Aorta (tissue), 5 donors: ENCODE measurements around the gene NELL1. TPM values are rescaled to one million over a fixed set of nuclear protein-coding genes. Genes with fewer than 3 reads are reported as not detected.

Experiments used
- ATAC-seq: fragments of 200-7000 bp; cut with Tn5 transposase; one replicate; pipeline ENCODE4 v1.9.1; 2022; ENCODE audit warnings: moderate library complexity; ENCODE audit not compliant: low FRiP score
- DNase-seq, 2 donors: peaks; one replicate each; pipeline ENCODE4 v3.0.0-alpha.2; 2020
- H3K27ac ChIP-seq, 2 donors: one replicate each; pipeline ENCODE4 v1.5.1; 2013; ENCODE audit warnings: low read length in 2 of 2, mild to moderate bottlenecking in 2 of 2, moderate library complexity in 2 of 2, control low read depth in 1 of 2, inconsistent platforms in 1 of 2, low read depth in 1 of 2
- H3K27me3 ChIP-seq, 2 donors: one replicate each; pipeline ENCODE4 v1.6.1; 2013; ENCODE audit warnings: control low read depth in 1 of 2, low read length in 1 of 2, mild to moderate bottlenecking in 1 of 2, moderate library complexity in 1 of 2; ENCODE audit not compliant: insufficient read depth in 2 of 2, control insufficient read depth in 1 of 2
- H3K36me3 ChIP-seq, 2 donors: one replicate each; pipeline ENCODE4 v1.6.1; 2013; ENCODE audit warnings: control low read depth in 1 of 2, low read length in 1 of 2, mild to moderate bottlenecking in 1 of 2; ENCODE audit not compliant: insufficient read depth in 2 of 2, control insufficient read depth in 1 of 2
- H3K4me1 ChIP-seq, 2 donors: one replicate each; pipeline ENCODE4 v1.6.1; 2013; ENCODE audit warnings: low read length in 2 of 2, control low read depth in 1 of 2, mild to moderate bottlenecking in 1 of 2, moderate library complexity in 1 of 2; ENCODE audit not compliant: insufficient read depth in 2 of 2, control insufficient read depth in 1 of 2
- H3K4me3 ChIP-seq, 2 donors: one replicate each; pipeline ENCODE4 v1.5.1; 2013; ENCODE audit warnings: low read length in 2 of 2, control low read depth in 1 of 2, mild to moderate bottlenecking in 1 of 2
- H3K9me3 ChIP-seq: one replicate; pipeline ENCODE4 v1.6.1; 2013; ENCODE audit warnings: mild to moderate bottlenecking, low read length; ENCODE audit not compliant: control insufficient read depth
- WGBS, 2 donors: extraction: QIAGEN DNeasy Blood & Tissue Kit; methylation state at CpG; one replicate each; pipeline ENCODE4 v1.1.7; 2013; 5-methylcytosine and 5-hydroxymethylcytosine counted together
- intact Hi-C, 2 donors: fragments of 100-400 bp; cut with DNase I; formaldehyde crosslinking; loops; one replicate each; pipeline versions ENCODE4 v1.14.2 to v1.15.0; 2022
- polyA plus RNA-seq, 2 donors: library from polyadenylated mRNA; stranded (reverse); fragments of 200-250 nt; gene quantifications; one replicate each; pipeline ENCODE4 v1.2.3, GENCODE V29; 2013
- total RNA-seq, 2 donors: library from RNA; stranded (reverse); fragmentation: NEBNext Ultra II Directional; extraction: Animal tissue kit (Norgen Biotek cat#: 25700); gene quantifications; one replicate each; pipeline ENCODE4 v1.2.1, GENCODE V29; 2021
- donor health status: healthy with polysubstance abuse.
- donor health status: Bipolar disorder and iron deficiency.
- donor health status: DM: no; HTN: no; CAD: no.
- donor health status: DM: no; HTN: no; CAD: no.
- donor health status: DM: yes; HTN: yes; CAD: no.

NELL1 gene
- total and polyA plus RNA-seq, 4 donors: 0.88 TPM; not detected in 3

DNA sequence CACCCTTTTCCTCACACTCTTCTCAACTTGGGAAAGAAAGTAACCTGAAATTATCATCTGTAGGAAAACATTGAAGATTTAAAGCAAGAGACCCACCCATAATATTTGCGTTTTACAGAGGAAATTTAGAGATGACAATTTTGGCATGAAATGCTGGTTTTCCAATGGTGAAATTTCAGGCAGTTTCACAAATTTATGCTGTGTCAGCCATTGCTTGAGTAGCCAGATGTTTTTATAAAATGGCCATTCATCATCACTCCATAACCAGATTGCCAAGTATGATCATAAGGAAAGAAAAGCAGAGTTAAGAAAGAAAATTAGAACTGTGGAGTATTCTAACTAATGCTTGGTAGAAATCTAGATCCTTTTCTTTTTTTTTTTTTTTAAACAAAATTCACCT is 732.9 kb downstream of the NELL1 start:
- Histone ChIP-seq H3K36me3 (no peaks in the 10 kb centered on the region), H3K27ac (no peak overlapping the region), H3K4me1 (no peaks in the 10 kb centered on the region), H3K4me3 (no peak overlapping the region), H3K27me3 (no peaks in the 10 kb centered on the region), H3K9me3 (no peaks in the 10 kb centered on the region)
- intact Hi-C loops: no loop called here
- no peak for ATAC-seq
- WGBS, 2 donors: 47 to 51% methylated on average over 1 of the region's 1 CpG
- DNase-seq: no peak

DNA sequence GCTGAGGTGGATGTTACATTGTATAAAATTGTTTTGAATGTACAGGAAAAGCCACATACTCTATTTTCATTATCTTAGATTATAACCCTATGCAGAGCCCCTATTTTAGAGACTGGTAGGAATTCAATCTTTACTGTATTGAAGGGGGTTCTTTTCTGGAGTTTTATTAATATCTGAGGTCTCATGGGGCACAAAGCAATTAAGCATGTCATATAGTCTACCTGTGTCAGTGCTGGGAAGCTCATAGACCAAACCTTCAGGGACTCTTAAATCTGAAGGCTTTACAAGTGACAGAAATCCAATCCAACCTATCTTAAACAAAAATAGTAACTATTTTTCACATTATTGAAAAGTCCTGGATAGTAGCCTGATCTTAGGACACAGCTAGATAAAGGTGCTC is 733.7 kb downstream of the NELL1 start:
- Histone ChIP-seq H3K36me3 (no peaks in the 10 kb centered on the region), H3K4me3 (no peak overlapping the region), H3K4me1 (no peaks in the 10 kb centered on the region), H3K27me3 (no peaks in the 10 kb centered on the region), H3K27ac (no peak overlapping the region), H3K9me3 (no peaks in the 10 kb centered on the region)
- no peak for DNase-seq
- intact Hi-C loops: no loop called here
- ATAC-seq: no peak

DNA sequence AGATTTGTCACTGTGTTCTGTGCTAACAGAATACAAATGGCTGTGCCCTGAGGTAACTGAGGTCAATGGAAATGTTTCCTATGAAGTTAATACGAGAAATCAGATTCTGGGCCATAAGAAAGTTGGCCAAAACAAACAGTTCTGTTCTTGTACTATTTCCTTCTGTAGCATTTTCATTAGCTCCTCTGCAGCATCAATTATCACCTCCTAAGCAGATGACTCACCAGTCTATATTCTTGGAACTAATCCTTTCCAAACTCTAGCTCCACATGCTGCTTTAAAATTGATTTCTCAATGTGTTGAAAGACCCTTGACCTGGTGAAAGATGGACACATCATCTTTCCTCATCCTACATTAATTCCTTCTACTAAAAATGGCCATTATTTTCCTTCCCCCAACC is 736.0 kb downstream of the NELL1 start:
- Histone ChIP-seq H3K9me3 (no peaks in the 10 kb centered on the region), H3K36me3 (no peaks in the 10 kb centered on the region), H3K27me3 (no peaks in the 10 kb centered on the region), H3K4me3 (no peak overlapping the region), H3K4me1 (no peaks in the 10 kb centered on the region), H3K27ac (no peak overlapping the region)
- DNase-seq (no peak), ATAC-seq (no peak)
- WGBS, 2 donors: 0 to 3% methylated on average over 1 of the region's 1 CpG
- intact Hi-C loops: no loop called here

DNA sequence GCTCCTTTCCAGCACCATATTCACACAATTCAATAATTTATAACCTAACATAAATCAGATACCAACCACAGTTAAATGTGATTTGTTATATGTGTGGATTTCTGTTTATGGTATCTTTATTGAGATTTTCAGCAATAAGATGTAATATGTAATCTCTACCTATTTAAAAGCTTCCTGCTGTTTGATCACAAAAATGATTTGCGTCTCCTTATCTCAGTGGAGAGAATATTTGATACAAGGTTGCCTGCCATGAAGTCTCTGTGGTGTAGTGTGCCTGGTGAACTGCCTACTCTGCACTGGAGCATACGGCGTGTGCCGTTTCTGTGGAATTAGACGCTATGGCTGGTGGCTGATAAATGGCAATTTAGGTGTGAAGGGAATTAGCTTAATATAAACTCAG is 741.1 kb downstream of the NELL1 start:
- H3K4me1 ChIP-seq: no peaks in the 10 kb centered on the region
- DNase-seq (no peak), ATAC-seq (no peak)
- WGBS, 2 donors: 24 to 58% methylated on average over 5 of the region's 5 CpGs
- no peaks in the 10 kb centered on the region for H3K36me3 ChIP-seq
- H3K27me3 ChIP-seq: no peaks in the 10 kb centered on the region
- no peak overlapping the region for H3K27ac ChIP-seq
- intact Hi-C loops: no loop called here
- no peaks in the 10 kb centered on the region for H3K9me3 ChIP-seq
- no peak overlapping the region for H3K4me3 ChIP-seq

DNA sequence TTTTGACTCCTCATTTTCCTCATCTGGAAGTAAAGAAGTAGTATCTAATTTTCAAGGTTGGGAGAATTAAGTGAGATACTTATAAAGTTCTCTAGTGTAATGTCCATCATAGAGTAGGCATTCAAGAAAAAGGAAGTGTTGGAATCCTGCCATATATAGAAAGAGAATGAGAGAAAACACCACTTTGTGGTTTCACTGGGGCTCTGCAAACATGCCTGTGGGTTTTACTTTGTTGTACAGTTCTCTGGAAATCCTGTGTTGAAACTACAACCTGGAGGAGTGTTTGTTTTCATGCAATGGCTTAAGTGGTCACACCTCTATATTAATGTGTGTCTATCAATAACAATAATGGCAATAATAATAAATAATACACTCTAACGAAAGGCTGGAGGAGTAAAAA is 741.7 kb downstream of the NELL1 start:
- Histone ChIP-seq H3K4me1 (no peaks in the 10 kb centered on the region), H3K4me3 (no peak overlapping the region), H3K36me3 (no peaks in the 10 kb centered on the region), H3K9me3 (no peaks in the 10 kb centered on the region), H3K27ac (no peak overlapping the region), H3K27me3 (no peaks in the 10 kb centered on the region)
- 0% methylated on average over 1 of the region's 1 CpG for WGBS, 2 donors
- no peak for ATAC-seq
- intact Hi-C loops: no loop called here
- DNase-seq: no peak

DNA sequence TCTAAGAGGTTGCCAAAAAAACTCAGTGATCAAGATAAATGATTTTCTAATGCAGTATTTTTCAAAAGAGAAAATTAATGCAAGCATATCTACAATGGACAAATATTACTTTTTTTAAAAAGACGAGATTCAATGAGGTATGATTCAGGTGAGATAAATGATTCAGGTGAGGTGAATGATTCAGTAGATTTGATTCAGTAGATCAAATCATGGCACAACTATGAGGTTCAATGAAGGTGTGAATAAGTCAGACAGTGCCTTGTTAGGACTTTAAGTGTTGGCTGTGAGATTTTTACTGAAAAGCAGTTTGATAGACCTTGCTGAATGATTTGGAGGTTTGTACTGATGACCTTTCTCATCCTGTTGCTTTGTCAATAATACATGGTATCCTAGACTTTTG is 742.2 kb downstream of the NELL1 start:
- Histone ChIP-seq H3K36me3 (no peaks in the 10 kb centered on the region), H3K27me3 (no peaks in the 10 kb centered on the region), H3K27ac (no peak overlapping the region), H3K9me3 (no peaks in the 10 kb centered on the region), H3K4me3 (no peak overlapping the region), H3K4me1 (no peaks in the 10 kb centered on the region)
- WGBS, 2 donors: 53 to 54% methylated on average over 1 of the region's 1 CpG
- DNase-seq: no peak
- ATAC-seq: no peak
- intact Hi-C loops: no loop called here

DNA sequence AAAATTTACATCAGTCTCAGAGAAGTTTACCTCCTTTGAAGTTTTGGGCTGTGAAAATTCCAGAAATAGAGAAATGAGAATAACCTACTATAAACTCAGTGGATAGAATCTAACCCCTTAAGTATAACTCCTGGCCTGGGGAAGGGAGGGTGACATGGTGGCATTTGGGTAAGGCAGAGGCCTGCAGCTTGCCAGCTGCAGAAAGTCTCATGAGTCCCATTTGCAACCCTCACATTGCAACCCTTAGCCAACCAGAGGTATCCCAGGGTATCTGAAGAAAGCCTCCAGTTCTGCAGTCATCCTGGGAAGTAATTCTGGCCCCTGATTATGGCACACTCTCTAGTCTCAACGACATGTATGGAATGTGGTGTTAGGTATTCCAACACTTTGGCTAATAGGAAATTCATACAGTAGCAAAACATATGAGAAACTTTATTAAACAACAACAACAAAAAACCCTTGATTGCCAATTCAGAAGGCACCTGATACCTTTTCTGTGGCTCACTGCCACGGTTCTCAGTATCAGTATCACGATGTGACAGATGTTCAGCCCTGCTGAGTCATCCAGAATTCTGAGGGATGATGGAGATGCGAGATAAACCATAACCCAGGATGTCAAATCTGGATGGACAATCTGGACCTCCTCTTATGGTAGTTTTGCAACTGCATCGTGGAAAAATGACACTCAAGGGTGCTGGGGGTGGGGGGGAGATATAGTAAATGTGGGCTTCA is 743.4 kb downstream of the NELL1 start:
- ATAC-seq (no peak), DNase-seq (no peak)
- intact Hi-C loops: no loop called here
- Histone ChIP-seq H3K27me3 (no peaks in the 10 kb centered on the region), H3K4me1 (no peaks in the 10 kb centered on the region), H3K9me3 (no peaks in the 10 kb centered on the region), H3K27ac (no peak overlapping the region), H3K36me3 (no peaks in the 10 kb centered on the region), H3K4me3 (no peak overlapping the region)
- WGBS, 2 donors: 54 to 63% methylated on average over 5 of the region's 5 CpGs

DNA sequence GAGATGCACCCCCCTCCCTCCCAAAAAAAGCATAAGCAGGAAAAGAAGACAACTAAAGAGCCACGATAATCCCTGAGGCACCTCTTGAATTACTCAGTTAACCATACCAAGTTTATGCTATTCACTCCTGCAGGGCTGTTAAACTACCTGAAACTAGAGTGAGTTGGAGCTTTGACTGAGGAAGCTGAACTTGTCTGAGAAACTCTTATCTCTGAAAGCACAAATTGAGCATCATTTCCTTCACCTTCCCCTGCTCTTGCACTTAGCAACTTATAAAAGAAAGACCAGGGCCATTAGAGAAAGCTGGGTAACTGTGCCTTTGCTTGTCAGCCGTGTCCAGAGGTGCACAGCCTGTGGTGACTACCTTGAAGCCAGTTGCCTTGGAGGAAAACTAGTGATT is 745.6 kb downstream of the NELL1 start:
- Histone ChIP-seq H3K4me3 (no peak overlapping the region), H3K4me1 (no peaks in the 10 kb centered on the region), H3K36me3 (no peaks in the 10 kb centered on the region), H3K27ac (no peak overlapping the region), H3K27me3 (no peaks in the 10 kb centered on the region), H3K9me3 (no peaks in the 10 kb centered on the region)
- 64 to 71% methylated on average over 2 of the region's 2 CpGs for WGBS, 2 donors
- intact Hi-C loops: no loop called here
- DNase-seq: no peak
- no peak for ATAC-seq

DNA sequence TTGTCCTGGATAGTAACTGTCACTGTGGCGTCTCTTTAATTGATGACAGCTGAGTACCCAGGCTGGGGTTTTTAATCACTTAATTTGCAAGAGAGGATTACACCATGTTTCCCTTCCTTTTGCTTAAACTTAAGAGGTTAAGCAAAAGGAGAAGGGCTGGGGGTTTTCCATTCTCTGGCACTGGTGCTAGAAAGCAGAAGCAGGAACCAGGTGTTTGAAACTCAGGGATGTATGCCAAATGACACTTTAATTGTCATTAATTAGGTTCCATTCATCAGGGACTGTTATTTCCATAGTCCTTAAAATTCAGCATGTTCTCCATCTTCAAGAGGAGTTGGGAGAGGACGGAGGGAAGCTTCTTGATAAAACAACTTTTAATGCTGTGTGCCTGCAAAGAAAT is 746.2 kb downstream of the NELL1 start:
- intact Hi-C loops: no loop called here
- no peaks in the 10 kb centered on the region for H3K4me1 ChIP-seq
- WGBS, 2 donors: 67% methylated on average over 2 of the region's 2 CpGs
- H3K36me3 ChIP-seq: no peaks in the 10 kb centered on the region
- no peak overlapping the region for H3K27ac ChIP-seq
- no peak overlapping the region for H3K4me3 ChIP-seq
- H3K9me3 ChIP-seq: no peaks in the 10 kb centered on the region
- no peak for ATAC-seq
- no peak for DNase-seq
- no peaks in the 10 kb centered on the region for H3K27me3 ChIP-seq
